Activated CD8-positive, alpha-beta memory T cell treated with anti-CD3 and anti-CD28 coated beads for 48 hours (primary cell): Measurements from ENCODE around the gene CEP63.
"Not testable (repeated sequence)": the region's sequence is repeated elsewhere in the genome, so short reads cannot be mapped to it uniquely, and the experiment has no call there.

Experiments used
- DNase-seq, 3 experiments: peaks; one replicate each; pipeline ENCODE4 v3.0.0-alpha.2; 2020; ENCODE audit warnings: low read depth in 2 of 3, low spot score in 2 of 3

The CEP63 gene

GRCh38 chr3:134569899-134570298 lies 84.0 kb downstream of the CEP63 start:
- DNase-seq, result not testable (repeated sequence)

GRCh38 chr3:134576426-134576825 lies 90.6 kb downstream of the CEP63 start:
- no peak for DNase-seq

- DNase-seq, result no peak
Measured at GRCh38 chr3:134576831-134577230, 91.0 kb downstream of the CEP63 start.

GRCh38 chr3:134579141-134579665 lies 93.3 kb downstream of the CEP63 start:
- DNase-seq, result no peak

- DNase-seq, result no peak
Measured at GRCh38 chr3:134590766-134591165, 104.9 kb downstream of the CEP63 start.

- no peak for DNase-seq
Measured at GRCh38 chr3:134592806-134593205, 106.9 kb downstream of the CEP63 start.

GRCh38 chr3:134594331-134594741 lies 108.5 kb downstream of the CEP63 start:
- no peak for DNase-seq

GRCh38 chr3:134594986-134595385 lies 109.1 kb downstream of the CEP63 start:
- DNase-seq, result not testable (repeated sequence)

- no peak for DNase-seq
Measured at GRCh38 chr3:134597390-134597970, 111.6 kb downstream of the CEP63 start.

GRCh38 chr3:134598763-134599545 lies 113.1 kb downstream of the CEP63 start:
- no peak for DNase-seq

GRCh38 chr3:134600206-134600605 lies 114.3 kb downstream of the CEP63 start:
- DNase-seq, result no peak

GRCh38 chr3:134600685-134601463 lies 115.0 kb downstream of the CEP63 start:
- peak; percentile 24 to 54 (median 47) for DNase-seq

- no peak for DNase-seq
Measured at GRCh38 chr3:134601539-134602439, 115.9 kb downstream of the CEP63 start.

GRCh38 chr3:134602440-134602814 lies 116.6 kb downstream of the CEP63 start:
- no peak for DNase-seq

GRCh38 chr3:134603480-134603879 lies 117.6 kb downstream of the CEP63 start:
- DNase-seq, result no peak

- no peak for DNase-seq
Measured at GRCh38 chr3:134603956-134604355, 118.1 kb downstream of the CEP63 start.

GRCh38 chr3:134605556-134605955 lies 119.7 kb downstream of the CEP63 start:
- no peak for DNase-seq

- DNase-seq, result no peak
Measured at GRCh38 chr3:134606033-134607025, 120.5 kb downstream of the CEP63 start.
